ENCODE measurements around the gene PDZRN4.

GRCh38 chr12:41264281-41264680, 76.2 kb downstream of the PDZRN4 start:
- no peak for TF ChIP-seq YY1 (IDR thresholded peaks at IDR 0.05; ENCODE audit: low read depth)
- no peak for TF ChIP-seq REST (IDR thresholded peaks at IDR 0.05; ENCODE audit: low read depth)
- no peak for TF ChIP-seq CEBPB (IDR thresholded peaks at IDR 0.05)
- no peak for TF ChIP-seq FOXM1 (IDR thresholded peaks at IDR 0.05; ENCODE audit: borderline replicate concordance, low read depth)
- TF ChIP-seq MAX (IDR thresholded peaks at IDR 0.05), result no peak
- no peak for TF ChIP-seq TAF1 (IDR thresholded peaks at IDR 0.05; ENCODE audit: low read depth)
- no peak for TF ChIP-seq TCF12 (IDR thresholded peaks at IDR 0.05; ENCODE audit: low read depth)
- no peak for TF ChIP-seq EGR1 (IDR thresholded peaks at IDR 0.05)
- no peak for TF ChIP-seq NFIC (IDR thresholded peaks at IDR 0.05)
